Ovary (tissue), 3 donors: ENCODE results near the gene HLCS.

Source experiments
- CTCF ChIP-seq, 3 donors: fragments of 450-650 bp in 2 of 3; fragments of 200-600 bp in 1 of 3; IDR thresholded peaks; one replicate each; pipeline versions ENCODE4 v1.5.1 to v1.8.0; 2016 to 2022; ENCODE audit warnings: antibody characterized with exemption in 3 of 3, mild to moderate bottlenecking in 1 of 3
- EP300 ChIP-seq: sonication (generic); formaldehyde crosslinking; IDR thresholded peaks from one replicate; pipeline ENCODE4 v1.6.1; 2017; ENCODE audit warnings: antibody characterized with exemption
- donor health status: DM: no; HTN: no; CAD: no.

GRCh38 chr21:36839735-36840134, 126.7 kb downstream of the HLCS start:
- TF ChIP-seq CTCF (IDR thresholded peaks at IDR 0.05) (no peak), EP300 (no peak)
